AG04449 (cell line): Measurements from ENCODE around the gene TIMM50.

Experiments
- CTCF ChIA-PET: fragments of 350-600 bp; formaldehyde crosslinking; extraction: SDS; loops from one replicate; lab custom pipeline; 2021; ENCODE audit warnings: antibody characterized with exemption; lab: Yijun Ruan, JAX
- POLR2A ChIA-PET: fragments of 400-600, 350-600 bp; formaldehyde crosslinking; extraction: SDS; loops from one replicate; lab custom pipeline; 2020; ENCODE audit warnings: antibody characterized with exemption, inconsistent platforms; lab: Yijun Ruan, JAX
- DNase-seq: peaks from one replicate; pipeline ENCODE4 v3.0.0-alpha.2; 2010; ENCODE audit warnings: low read depth, low spot score
- H3K4me3 ChIP-seq: 2 replicates; pipeline ENCODE4 v1.5.1; 2011; ENCODE audit warnings: low read depth, mild to moderate bottlenecking, control low read depth, low read length
- TF ChIP-seq, protein P1 (sequence below): IDR thresholded peaks from one replicate; pipeline ENCODE4 v1.5.1; 2011; ENCODE audit warnings: mild to moderate bottlenecking, moderate library complexity, low read length, control low read depth, inconsistent platforms; ENCODE audit not compliant: insufficient read depth; ENCODE audit errors: missing control alignments

TIMM50 gene

DNA sequence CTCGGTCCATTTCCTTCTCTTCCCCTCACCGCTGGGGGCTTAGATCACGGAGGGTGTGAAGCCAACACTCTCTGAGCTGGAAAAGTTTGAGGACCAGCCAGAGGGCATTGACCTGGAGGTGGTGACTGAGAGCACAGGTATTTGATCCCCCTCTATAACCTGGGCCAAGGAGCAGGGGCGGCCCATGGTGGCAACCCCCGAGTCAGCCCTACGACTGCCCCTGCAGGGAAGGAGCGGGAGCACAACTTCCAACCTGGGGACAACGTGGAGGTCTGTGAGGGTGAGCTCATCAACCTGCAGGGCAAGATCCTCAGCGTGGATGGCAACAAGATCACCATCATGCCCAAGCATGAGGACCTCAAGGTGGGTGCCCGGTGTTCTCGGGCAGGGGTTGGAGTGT lies 11.6 kb upstream of the TIMM50 start:
- CTCF ChIA-PET = interaction anchor here (1.2 to 2.8 kb wide), 3 partner anchors 9 to 71 kb away, joined by 3 to 11 read pairs (median 6); partner anchors contain the start of gene EID2B
- POLR2A ChIA-PET = interaction anchor here (0.9 kb wide), 1 partner anchor 33 kb away, joined by 3 read pairs; the partner anchor contains the start of gene RPS16
- H3K4me3 ChIP-seq = no peak overlapping the region
- TF ChIP-seq, protein P1, sequence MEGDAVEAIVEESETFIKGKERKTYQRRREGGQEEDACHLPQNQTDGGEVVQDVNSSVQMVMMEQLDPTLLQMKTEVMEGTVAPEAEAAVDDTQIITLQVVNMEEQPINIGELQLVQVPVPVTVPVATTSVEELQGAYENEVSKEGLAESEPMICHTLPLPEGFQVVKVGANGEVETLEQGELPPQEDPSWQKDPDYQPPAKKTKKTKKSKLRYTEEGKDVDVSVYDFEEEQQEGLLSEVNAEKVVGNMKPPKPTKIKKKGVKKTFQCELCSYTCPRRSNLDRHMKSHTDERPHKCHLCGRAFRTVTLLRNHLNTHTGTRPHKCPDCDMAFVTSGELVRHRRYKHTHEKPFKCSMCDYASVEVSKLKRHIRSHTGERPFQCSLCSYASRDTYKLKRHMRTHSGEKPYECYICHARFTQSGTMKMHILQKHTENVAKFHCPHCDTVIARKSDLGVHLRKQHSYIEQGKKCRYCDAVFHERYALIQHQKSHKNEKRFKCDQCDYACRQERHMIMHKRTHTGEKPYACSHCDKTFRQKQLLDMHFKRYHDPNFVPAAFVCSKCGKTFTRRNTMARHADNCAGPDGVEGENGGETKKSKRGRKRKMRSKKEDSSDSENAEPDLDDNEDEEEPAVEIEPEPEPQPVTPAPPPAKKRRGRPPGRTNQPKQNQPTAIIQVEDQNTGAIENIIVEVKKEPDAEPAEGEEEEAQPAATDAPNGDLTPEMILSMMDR = no peak
- no peak for DNase-seq

DNA sequence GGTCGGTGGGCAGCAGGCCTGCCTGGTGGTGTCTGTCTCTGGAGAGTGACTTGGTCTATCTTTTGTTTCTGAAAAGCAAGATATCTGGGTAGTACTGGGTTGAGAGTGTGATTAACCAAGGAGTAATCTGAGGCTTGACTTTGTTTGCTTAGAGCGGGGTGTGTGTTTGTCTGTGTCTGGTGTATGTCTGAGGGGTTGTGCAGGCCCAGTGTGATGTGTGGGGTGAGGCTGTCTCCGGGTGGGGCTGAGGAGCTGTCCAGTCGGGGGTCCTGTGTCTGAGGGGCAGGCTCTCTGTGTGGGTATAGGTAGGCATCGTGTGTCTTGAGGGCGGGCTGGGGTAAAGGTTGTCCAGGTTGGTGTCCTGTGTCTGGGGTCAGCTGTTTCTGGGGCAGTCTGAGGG lies 11.1 kb upstream of the TIMM50 start:
- DNase-seq = no peak
- POLR2A ChIA-PET = interaction anchor here (0.9 kb wide), 1 partner anchor 34 kb away, joined by 3 read pairs; the partner anchor contains the start of gene RPS16
- no peak overlapping the region for H3K4me3 ChIP-seq
- TF ChIP-seq, protein P1 = no peak
- CTCF ChIA-PET = interaction anchor here (1.2 to 2.8 kb wide), 3 partner anchors 8 to 72 kb away, joined by 3 to 11 read pairs (median 6); partner anchors contain the start of gene EID2B

DNA sequence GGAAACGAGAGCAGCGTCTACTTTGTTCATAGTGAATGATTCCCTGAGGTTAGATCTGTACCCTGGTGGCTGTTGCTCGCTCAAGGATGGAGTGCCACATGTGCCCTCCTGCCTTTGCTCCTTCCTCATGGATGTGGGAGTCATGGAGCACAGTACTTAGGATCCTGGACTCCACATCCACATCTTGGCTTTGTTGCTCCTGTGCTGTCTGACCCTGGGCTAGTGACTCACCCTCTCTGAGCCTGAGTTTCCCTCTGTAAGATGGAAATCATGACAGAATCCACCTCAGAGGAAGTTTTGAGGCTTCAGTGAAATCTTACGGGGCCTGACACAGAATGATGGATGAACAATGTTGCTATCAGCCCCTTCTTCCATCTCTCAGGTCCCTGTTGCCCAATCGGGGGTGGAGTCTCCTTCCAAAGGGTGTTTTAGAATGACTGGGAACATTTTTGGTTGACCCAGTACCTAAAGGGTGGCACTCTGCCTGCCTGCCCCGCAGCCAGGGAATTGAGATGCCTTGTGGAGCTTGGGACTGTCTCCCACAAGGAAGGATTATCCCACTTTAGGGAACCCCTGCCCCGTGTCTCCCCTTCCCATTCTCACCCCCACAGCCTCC lies 9.8 kb upstream of the TIMM50 start:
- POLR2A ChIA-PET = interaction anchor here (0.5 kb wide), 1 partner anchor 17 kb away, joined by 4 read pairs; no protein-coding TSS in a partner anchor
- TF ChIP-seq, protein P1 = no peak
- no peak overlapping the region for H3K4me3 ChIP-seq
- no peak for DNase-seq
- CTCF ChIA-PET = interaction anchor here (0.9 to 1.4 kb wide), 3 partner anchors 32 to 65 kb away, joined by 3 to 5 read pairs (median 4); partner anchors contain the start of gene EID2B

DNA sequence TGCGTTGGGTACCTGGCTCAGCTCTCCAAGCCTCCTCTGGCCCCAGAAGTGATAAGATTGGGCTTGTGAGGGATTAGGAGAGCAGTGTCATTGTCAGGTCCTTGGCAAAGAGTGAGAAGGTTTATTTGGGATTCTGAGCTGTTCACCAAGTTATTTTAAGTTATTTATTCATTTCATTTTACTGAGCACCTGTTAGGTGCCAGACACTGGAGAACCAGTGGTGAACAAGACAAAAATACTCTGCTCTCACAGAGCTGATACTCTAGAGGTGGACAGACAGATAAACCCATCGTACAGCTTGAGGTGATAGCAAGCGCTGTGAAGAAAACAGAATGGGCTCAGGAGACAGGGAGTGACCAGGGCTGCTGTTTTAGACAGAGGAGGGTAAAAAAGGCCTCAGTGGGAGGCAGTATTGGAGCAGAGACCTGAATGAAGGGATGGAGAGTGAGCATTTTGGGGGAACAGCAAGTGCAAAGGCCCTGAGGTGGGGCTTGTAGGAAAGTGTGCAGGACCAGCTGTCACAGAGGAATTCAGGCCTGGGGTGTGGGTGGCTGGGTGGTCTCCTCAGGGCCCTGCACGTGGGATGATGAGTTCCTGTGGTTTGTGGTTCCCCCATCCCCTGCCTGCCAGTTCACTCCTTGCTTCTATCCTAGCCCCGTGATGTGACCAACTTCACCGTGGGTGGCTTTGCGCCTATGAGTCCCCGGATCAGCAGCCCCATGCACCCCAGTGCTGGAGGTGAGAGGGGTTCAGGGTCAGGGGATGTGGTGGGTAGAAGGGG lies 8.7 kb upstream of the TIMM50 start:
- DNase-seq = no peak
- no peak overlapping the region for H3K4me3 ChIP-seq
- TF ChIP-seq, protein P1 = no peak
- POLR2A ChIA-PET = no interaction called here
- CTCF ChIA-PET = interaction anchor here (0.5 to 1.4 kb wide), 5 partner anchors 10 to 71 kb away, joined by 3 to 5 read pairs (median 4); partner anchors contain the start of gene EID2B

DNA sequence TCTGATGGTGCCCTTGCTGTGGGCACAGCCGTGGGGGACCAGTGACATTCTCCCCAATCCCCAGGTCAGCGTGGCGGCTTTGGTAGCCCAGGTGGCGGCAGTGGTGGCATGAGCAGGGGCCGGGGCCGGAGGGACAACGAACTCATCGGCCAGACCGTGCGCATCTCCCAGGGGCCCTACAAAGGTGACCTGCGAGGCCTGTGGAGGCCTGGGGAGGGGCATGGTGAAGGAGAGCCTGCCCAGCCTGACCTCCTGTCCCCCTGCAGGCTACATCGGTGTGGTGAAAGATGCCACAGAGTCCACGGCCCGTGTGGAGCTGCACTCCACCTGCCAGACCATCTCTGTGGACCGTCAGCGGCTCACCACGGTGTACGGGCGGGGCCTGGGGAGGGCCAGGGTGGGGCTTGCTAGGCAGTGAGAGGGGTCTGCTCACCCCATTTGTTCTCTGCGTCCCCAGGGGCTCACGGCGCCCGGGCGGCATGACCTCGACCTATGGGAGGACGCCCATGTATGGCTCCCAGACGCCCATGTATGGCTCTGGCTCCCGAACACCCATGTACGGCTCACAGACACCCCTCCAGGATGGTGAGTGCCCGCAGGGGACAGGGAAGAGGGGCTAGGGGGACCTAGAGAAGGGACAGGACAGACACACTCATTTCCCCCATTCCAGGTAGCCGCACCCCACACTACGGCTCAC lies 7.7 kb upstream of the TIMM50 start:
- no peak for DNase-seq
- ChIA-PET CTCF (interaction anchor here (1.4 to 4.6 kb wide), 6 partner anchors 9 to 60 kb away, joined by 3 to 66 read pairs (median 22); partner anchors contain the start of genes EID2B and SUPT5H), POLR2A (interaction anchor here (2.7 kb wide), 1 partner anchor 37 kb away, joined by 7 read pairs; the partner anchor contains the start of gene RPS16)

More for the DNA sequence above, 7.7 kb upstream of the TIMM50 start:
- TF ChIP-seq, protein P1 = no peak
- H3K4me3 ChIP-seq = no peak overlapping the region
